DMS53 treated with DMSO at 0.1 percent for 48 hours (cell line): Measurements from ENCODE around the gene INHBA.
A peak's percentile ranks its signal among the peaks of the same experiment; 100 is the strongest.

Experiments used
- DNase-seq: peaks from one replicate; lab custom pipeline; 2025; ENCODE audit not compliant: unreplicated experiment; lab: John Stamatoyannopoulos, UW

INHBA gene

GRCh38 chr7:41702635-41703371 is at the start of gene INHBA:
TSS of gene INHBA (minus strand) at chr7:41703090. CDS start at chr7:41700374, 2,716 bp downstream.
- peak; percentile 15 for DNase-seq

GRCh38 chr7:41752615-41753014 is 49.7 kb upstream of the INHBA start:
- no peak for DNase-seq

GRCh38 chr7:41750661-41751540 is 48.0 kb upstream of the INHBA start:
- no peak for DNase-seq

GRCh38 chr7:41747961-41748360 is 45.1 kb upstream of the INHBA start:
- no peak for DNase-seq

GRCh38 chr7:41745451-41745850 is 42.6 kb upstream of the INHBA start:
- no peak for DNase-seq

- DNase-seq = no peak
Observed at GRCh38 chr7:41744161-41744560, 41.3 kb upstream of the INHBA start.

- no peak for DNase-seq
Observed at GRCh38 chr7:41742401-41743020, 39.6 kb upstream of the INHBA start.

- no peak for DNase-seq
Observed at GRCh38 chr7:41738806-41739205, 35.9 kb upstream of the INHBA start.

- no peak for DNase-seq
Observed at GRCh38 chr7:41738336-41738735, 35.4 kb upstream of the INHBA start.

GRCh38 chr7:41735206-41735605 is 32.3 kb upstream of the INHBA start:
- no peak for DNase-seq

GRCh38 chr7:41732843-41733306 is 30.0 kb upstream of the INHBA start:
- DNase-seq = no peak

GRCh38 chr7:41732436-41732785 is 29.5 kb upstream of the INHBA start:
- no peak for DNase-seq

- peak; percentile 35 for DNase-seq
Observed at GRCh38 chr7:41731493-41732435, 28.9 kb upstream of the INHBA start.

- no peak for DNase-seq
Observed at GRCh38 chr7:41730668-41731067, 27.8 kb upstream of the INHBA start.

GRCh38 chr7:41730161-41730560 is 27.3 kb upstream of the INHBA start:
- no peak for DNase-seq

- DNase-seq = no peak
Observed at GRCh38 chr7:41729059-41729458, 26.2 kb upstream of the INHBA start.

- DNase-seq = no peak
Observed at GRCh38 chr7:41725013-41725412, 22.1 kb upstream of the INHBA start.

GRCh38 chr7:41720886-41721285 is 18.0 kb upstream of the INHBA start:
- no peak for DNase-seq

- no peak for DNase-seq
Observed at GRCh38 chr7:41720046-41720445, 17.2 kb upstream of the INHBA start.

GRCh38 chr7:41716691-41717090 is 13.8 kb upstream of the INHBA start:
- no peak for DNase-seq

- DNase-seq = no peak
Observed at GRCh38 chr7:41715000-41715399, 12.1 kb upstream of the INHBA start.
